Stomach (tissue), 9 donors: ENCODE results near the gene HOXB6. TPM values are rescaled to one million over a fixed set of nuclear protein-coding genes. Genes with fewer than 3 reads are reported as not detected.

Experiments
- DNase-seq, 2 donors: peaks; one replicate each; pipeline versions ENCODE4 v3.0.0 to v3.0.0-alpha.2; 2013 to 2019
- H3K27ac ChIP-seq, 5 donors: fragments of 200-600 bp in 4 of 5; sonication (generic) in 4 of 5; one replicate each; pipeline ENCODE4 v1.5.1; 2013 to 2019; ENCODE audit warnings: mild to moderate bottlenecking in 1 of 5, moderate library complexity in 1 of 5
- H3K27me3 ChIP-seq, 3 donors: fragments of 200-600 bp; sonication (generic); one replicate each; pipeline ENCODE4 v1.5.1; 2017 to 2019; ENCODE audit warnings: mixed run types in 1 of 3
- H3K36me3 ChIP-seq, 4 donors: fragments of 200-600 bp; sonication (generic); 1 replicate in 3 of 4; 2 replicates in 1 of 4; pipeline ENCODE4 v1.5.1; 2016 to 2019
- H3K4me1 ChIP-seq, 4 donors: fragments of 200-600 bp; sonication (generic); one replicate each; pipeline ENCODE4 v1.5.1; 2016 to 2019
- H3K4me3 ChIP-seq, 4 donors: fragments of 200-600 bp; sonication (generic) in 3 of 4; one replicate each; pipeline ENCODE4 v1.5.1; 2016 to 2019; ENCODE audit warnings: mild to moderate bottlenecking in 1 of 4
- H3K9me3 ChIP-seq, 4 donors: fragments of 200-600 bp; sonication (generic); one replicate each; pipeline ENCODE4 v1.5.1; 2016 to 2019
- EP300 ChIP-seq: sonication (generic); formaldehyde crosslinking; IDR thresholded peaks from one replicate; pipeline ENCODE4 v1.6.1; 2017; ENCODE audit warnings: antibody characterized with exemption
- POLR2A ChIP-seq, 4 donors: fragments of 450-650 bp; IDR thresholded peaks; one replicate each; pipeline ENCODE4 v1.6.1; 2016; ENCODE audit warnings: antibody characterized with exemption in 4 of 4, control low read depth in 2 of 4, mild to moderate bottlenecking in 1 of 4, moderate library complexity in 1 of 4
- POLR2AphosphoS5 ChIP-seq, 3 donors: sonication (generic); formaldehyde crosslinking; IDR thresholded peaks; one replicate each; pipeline ENCODE4 v1.6.1; 2016; ENCODE audit warnings: antibody characterized with exemption in 3 of 3
- WGBS, 5 donors: extraction: QIAGEN DNeasy Blood & Tissue Kit in 3 of 5; methylation state at CpG; one replicate each; pipeline versions ENCODE4 v1.1.5 to v1.1.7; 2013 to 2018; 5-methylcytosine and 5-hydroxymethylcytosine counted together
- intact Hi-C: fragments of 100-400 bp; cut with DNase I; formaldehyde crosslinking; loops from one replicate; pipeline ENCODE4 v1.15.1; 2023; ENCODE audit warnings: low total_unique reads
- polyA plus RNA-seq, 3 donors: library from polyadenylated mRNA; stranded (reverse); fragments of 200-250 nt; gene quantifications; one replicate each; pipeline ENCODE4 v1.2.3, GENCODE V29; 2013
- small RNA-seq, 4 donors: library from RNA; depleted of rRNA; stranded (forward); fragments of <200 nt; gene quantifications; one replicate each; pipeline ENCODE3, GENCODE V24; 2016
- total RNA-seq, 5 donors: library from RNA; depleted of rRNA; stranded (reverse); fragments of >200 nt; gene quantifications; one replicate each; pipeline versions ENCODE4 v1.1.0 to v1.2.3, GENCODE V29; 2014 to 2016
- TF ChIP-seq, protein P1 (sequence below), 7 experiments: fragments of 450-650 bp in 4 of 7; fragments of 200-600 bp in 3 of 7; sonication (generic) in 3 of 7; IDR thresholded peaks; one replicate each; pipeline ENCODE4 v1.5.1; 2016 to 2019; ENCODE audit warnings: antibody characterized with exemption in 7 of 7, control low read depth in 2 of 7, mild to moderate bottlenecking in 1 of 7
- donor health status: healthy with polysubstance abuse.
- donor health status: Bipolar disorder and iron deficiency.
- donor health status: healthy.

Gene HOXB6
- total and polyA plus RNA-seq, 8 donors, result 4.2 to 150 (median 10.9) TPM

DNA sequence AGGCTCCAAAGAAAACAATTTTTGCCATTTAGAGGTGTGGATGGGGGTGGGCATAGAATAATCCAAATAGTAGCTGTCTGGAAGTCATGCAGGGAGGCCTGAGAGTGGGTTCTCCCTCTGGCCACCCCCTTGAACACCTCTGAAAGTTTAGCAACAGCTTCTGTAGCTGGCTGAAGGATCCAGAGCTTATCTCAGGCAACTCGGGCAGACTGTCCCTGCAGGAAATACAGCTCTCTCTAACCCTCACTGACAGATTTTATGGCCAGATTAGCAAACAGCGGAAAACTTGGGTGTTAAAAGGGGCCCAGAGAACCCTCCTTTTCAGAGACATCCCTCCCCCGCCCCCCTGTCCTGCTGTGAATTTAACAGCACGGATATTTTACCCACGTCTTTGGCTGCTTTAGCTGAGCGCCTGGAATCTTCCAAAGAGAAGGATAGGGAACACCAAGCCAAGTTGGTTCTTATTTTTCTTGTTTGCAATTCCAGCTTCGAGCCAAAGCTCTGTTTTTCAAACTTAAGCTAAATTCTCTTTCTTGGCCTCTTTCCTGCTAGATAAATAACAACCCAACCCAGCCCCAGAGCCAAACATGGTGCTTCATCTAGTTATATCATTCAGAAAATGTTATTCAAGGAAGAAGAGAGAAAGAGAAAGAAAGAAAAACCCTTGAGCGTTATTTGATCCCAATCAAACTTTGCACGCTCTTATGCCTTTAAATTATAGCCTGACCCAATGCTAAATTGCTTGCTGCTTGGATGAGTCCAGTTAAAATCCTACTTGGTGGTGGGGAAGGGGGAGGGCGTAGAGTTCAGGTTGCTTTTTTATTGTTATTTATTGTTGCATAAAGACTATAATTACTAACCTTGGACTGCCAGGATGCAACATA is 57.6 kb downstream of the HOXB6 start:
- Histone ChIP-seq H3K27me3 (peaks cover 4 to 99% (median 48%) of the 10 kb centered on the region in 3 donors), H3K4me1 (peaks cover 14 to 76% (median 51%) of the 10 kb centered on the region in 4 donors), H3K4me3 (peak overlapping the region; percentile 18 to 31 (median 22)), H3K9me3 (no peaks in the 10 kb centered on the region), H3K36me3 (peaks cover 0 to 17% (median 7%) of the 10 kb centered on the region in 4 donors), H3K27ac (peak overlapping the region; percentile 46 to 95 (median 93))
- TF ChIP-seq POLR2AphosphoS5 (IDR thresholded peaks at IDR 0.05), result no peak
- no peak for TF ChIP-seq EP300
- TF ChIP-seq POLR2A (IDR thresholded peaks at IDR 0.05), result no peak
- TF ChIP-seq, protein P1, sequence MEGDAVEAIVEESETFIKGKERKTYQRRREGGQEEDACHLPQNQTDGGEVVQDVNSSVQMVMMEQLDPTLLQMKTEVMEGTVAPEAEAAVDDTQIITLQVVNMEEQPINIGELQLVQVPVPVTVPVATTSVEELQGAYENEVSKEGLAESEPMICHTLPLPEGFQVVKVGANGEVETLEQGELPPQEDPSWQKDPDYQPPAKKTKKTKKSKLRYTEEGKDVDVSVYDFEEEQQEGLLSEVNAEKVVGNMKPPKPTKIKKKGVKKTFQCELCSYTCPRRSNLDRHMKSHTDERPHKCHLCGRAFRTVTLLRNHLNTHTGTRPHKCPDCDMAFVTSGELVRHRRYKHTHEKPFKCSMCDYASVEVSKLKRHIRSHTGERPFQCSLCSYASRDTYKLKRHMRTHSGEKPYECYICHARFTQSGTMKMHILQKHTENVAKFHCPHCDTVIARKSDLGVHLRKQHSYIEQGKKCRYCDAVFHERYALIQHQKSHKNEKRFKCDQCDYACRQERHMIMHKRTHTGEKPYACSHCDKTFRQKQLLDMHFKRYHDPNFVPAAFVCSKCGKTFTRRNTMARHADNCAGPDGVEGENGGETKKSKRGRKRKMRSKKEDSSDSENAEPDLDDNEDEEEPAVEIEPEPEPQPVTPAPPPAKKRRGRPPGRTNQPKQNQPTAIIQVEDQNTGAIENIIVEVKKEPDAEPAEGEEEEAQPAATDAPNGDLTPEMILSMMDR (IDR thresholded peaks at IDR 0.05), result no peak
- intact Hi-C loops, result no loop called here
- peak in 1 of 2 donors; percentile 83 for DNase-seq
- WGBS, 5 donors, result 30 to 55% (median 47%) methylated on average over 10 of the region's 10 CpGs

DNA sequence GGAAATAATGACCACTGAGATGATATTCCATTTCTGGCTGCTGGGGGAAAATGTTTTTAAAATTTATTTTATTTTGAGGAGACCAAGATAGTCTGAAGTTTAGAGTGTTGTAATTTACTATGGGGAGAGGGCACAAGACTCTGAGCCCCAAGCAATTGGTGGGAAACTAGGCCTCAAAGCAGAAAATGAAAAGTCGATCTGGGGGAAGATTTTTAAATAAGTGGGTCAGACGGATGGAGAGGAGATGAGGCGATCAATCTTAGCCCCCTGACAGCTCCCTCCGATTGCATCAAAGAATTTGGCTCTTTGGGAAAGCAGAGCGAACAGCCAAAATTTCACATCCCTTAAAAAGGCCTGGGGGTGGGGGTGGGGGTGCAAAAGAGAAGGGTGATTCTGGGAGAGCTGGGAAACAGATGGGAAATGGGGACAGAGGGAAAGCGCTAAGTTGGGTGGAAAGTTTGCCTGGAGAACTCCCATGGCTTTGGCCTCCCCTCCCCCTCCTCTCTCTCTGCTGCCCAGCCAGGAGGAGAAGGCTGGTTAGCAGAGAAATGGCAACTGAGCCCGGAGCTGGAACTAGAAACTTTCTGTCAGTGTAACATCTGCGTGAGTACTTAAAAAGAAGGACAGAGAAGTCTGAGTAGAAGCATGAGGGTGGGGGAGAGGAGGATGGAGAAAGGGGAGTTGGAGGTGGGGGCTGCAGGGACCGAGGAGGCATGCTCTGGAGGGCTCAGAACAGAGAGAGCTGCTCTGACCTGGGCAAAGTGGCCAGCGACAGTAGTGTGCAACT is 58.5 kb downstream of the HOXB6 start:
- peaks cover 14 to 68% (median 44%) of the 10 kb centered on the region in 4 donors for H3K4me1 ChIP-seq
- peak in 1 of 2 donors; percentile 77 for DNase-seq
- peaks cover 0 to 17% (median 7%) of the 10 kb centered on the region in 4 donors for H3K36me3 ChIP-seq
- 33 to 55% (median 43%) methylated on average over 10 of the region's 10 CpGs for WGBS, 5 donors
- peak overlapping the region; percentile 40 to 95 (median 93) for H3K27ac ChIP-seq
- TF ChIP-seq POLR2A (IDR thresholded peaks at IDR 0.05), result no peak
- peaks cover 4 to 99% (median 47%) of the 10 kb centered on the region in 3 donors for H3K27me3 ChIP-seq
- peak overlapping the region in 3 of 4 donors; percentile 18 to 31 (median 25) for H3K4me3 ChIP-seq
- intact Hi-C loops, result no loop called here
- H3K9me3 ChIP-seq, result no peaks in the 10 kb centered on the region

Small RNAs within 50 kb of the gene (small RNA-seq; reads per million reads assigned to genes)
- gene MIR196A1, result 0 reads per million in 4 donors

Other genes with a start within 250 kb of the HOXB6 start
- gene SKAP1, start 174.8 kb downstream of the HOXB6 start, total RNA-seq, result 1 to 10 TPM in 3 of 5 donors, not detected in 2; 2.4 to 4.1 (median 3.2) TPM
- gene SKAP1, start 174.8 kb downstream of the HOXB6 start, polyA plus RNA-seq, result 1 to 10 TPM; 2.7 to 4.4 (median 3.2) TPM
- gene HOXB1, start 74.0 kb downstream of the HOXB6 start, total RNA-seq, result not detected
- under 1 TPM in 1 of 3 donors, not detected in 2; 0.28 TPM for gene HOXB1, start 74.0 kb downstream of the HOXB6 start, polyA plus RNA-seq
- gene HOXB2, start 59.9 kb downstream of the HOXB6 start, total RNA-seq, result 10 to 100 TPM in 3 of 5 donors, 1 to 10 TPM in 2; 6.7 to 83.0 (median 10.5) TPM
- gene HOXB2, start 59.9 kb downstream of the HOXB6 start, polyA plus RNA-seq, result 10 to 100 TPM; 11.3 to 22.2 (median 13.4) TPM
- gene HOXB4, start 26.6 kb downstream of the HOXB6 start, total RNA-seq, result 1 to 10 TPM in 1 of 5 donors, under 1 TPM in 2, not detected in 2; 0.45 to 5.1 (median 0.58) TPM
- gene HOXB4, start 26.6 kb downstream of the HOXB6 start, polyA plus RNA-seq, result 1 to 10 TPM; 1.7 to 4.6 (median 2.6) TPM
- 10 to 100 TPM in 4 of 5 donors, 1 to 10 TPM in 1; 6.1 to 77.6 (median 17.0) TPM for gene HOXB3, start 14.7 kb downstream of the HOXB6 start, total RNA-seq
- gene HOXB3, start 14.7 kb downstream of the HOXB6 start, polyA plus RNA-seq, result 1 to 10 TPM; 2.8 to 9.5 (median 3.8) TPM
- gene HOXB5, start 11.2 kb downstream of the HOXB6 start, total RNA-seq, result 10 to 100 TPM in 2 of 5 donors, under 1 TPM in 2, not detected in 1; 0.43 to 50.4 (median 6.2) TPM
- 1 to 10 TPM; 2.2 to 2.7 (median 2.4) TPM for gene HOXB5, start 11.2 kb downstream of the HOXB6 start, polyA plus RNA-seq
- 10 to 100 TPM in 1 of 5 donors, 1 to 10 TPM in 4; 1.8 to 16.5 (median 2.3) TPM for gene HOXB7, start 6.0 kb upstream of the HOXB6 start, total RNA-seq
- 1 to 10 TPM; 1.0 to 8.2 (median 2.8) TPM for gene HOXB7, start 6.0 kb upstream of the HOXB6 start, polyA plus RNA-seq
- gene HOXB8, start 10.3 kb upstream of the HOXB6 start, total RNA-seq, result 10 to 100 TPM in 1 of 5 donors, 1 to 10 TPM in 4; 1.2 to 13.0 (median 1.5) TPM
- under 1 TPM in 2 of 3 donors, not detected in 1; 0.46 to 0.56 TPM for gene HOXB8, start 10.3 kb upstream of the HOXB6 start, polyA plus RNA-seq
- gene HOXB9, start 21.4 kb upstream of the HOXB6 start, total RNA-seq, result 10 to 100 TPM in 1 of 5 donors, not detected in 4; 11.3 TPM
- not detected for gene HOXB9, start 21.4 kb upstream of the HOXB6 start, polyA plus RNA-seq
- not detected for gene PRAC1, start 117.5 kb upstream of the HOXB6 start, total RNA-seq
- not detected for gene PRAC1, start 117.5 kb upstream of the HOXB6 start, polyA plus RNA-seq
- not detected for gene PRAC2, start 118.2 kb upstream of the HOXB6 start, total RNA-seq
- gene PRAC2, start 118.2 kb upstream of the HOXB6 start, polyA plus RNA-seq, result not detected
- gene HOXB13, start 123.8 kb upstream of the HOXB6 start, total RNA-seq, result under 1 TPM in 1 of 5 donors, not detected in 4; 0.29 TPM
- under 1 TPM in 1 of 3 donors, not detected in 2; 0.15 TPM for gene HOXB13, start 123.8 kb upstream of the HOXB6 start, polyA plus RNA-seq
- 10 to 100 TPM in 1 of 5 donors, 1 to 10 TPM in 2, not detected in 2; 1.5 to 11.0 (median 1.8) TPM for gene TTLL6, start 212.2 kb upstream of the HOXB6 start, total RNA-seq
- gene TTLL6, start 212.2 kb upstream of the HOXB6 start, polyA plus RNA-seq, result under 1 TPM in 1 of 3 donors, not detected in 2; 0.48 TPM
- gene CALCOCO2, start 226.0 kb upstream of the HOXB6 start, total RNA-seq, result 100 to 1,000 TPM in 1 of 5 donors, 10 to 100 TPM in 4; 55.4 to 109 (median 72.2) TPM
- gene CALCOCO2, start 226.0 kb upstream of the HOXB6 start, polyA plus RNA-seq, result 10 to 100 TPM; 43.0 to 67.8 (median 58.8) TPM